ENCODE results near the gene PACRGL. TPM values are rescaled to one million over a fixed set of nuclear protein-coding genes. Genes with fewer than 3 reads are reported as not detected.
A peak's percentile ranks its signal among the peaks of the same experiment; 100 is the strongest.

PACRGL gene
- total and polyA plus RNA-seq, 2 of the 4 experiments (the other 2 are of a cell fraction) = 7.4 to 13.1 TPM

- intact Hi-C loops (cut with micrococcal nuclease) = no loop called here
- no peak overlapping the region for H4K8ac ChIP-seq (ENCODE audit: low read depth in 2 of 2, low read length in 2 of 2)
- no peak overlapping the region for H3K9ac ChIP-seq (ENCODE audit: low read depth, low read length)
- H3K56ac ChIP-seq (ENCODE audit: extremely low read depth, insufficient read depth, low read length) = no peak overlapping the region
- H2BK5ac ChIP-seq (ENCODE audit: low read depth, low read length, poor library complexity, severe bottlenecking) = no peak overlapping the region
- no peak overlapping the region for H3K4me3 ChIP-seq (ENCODE audit: insufficient read depth, low read depth, low read length)
- WGBS, 2 experiments (ENCODE audit: extremely low coverage in 2 of 2, insufficient read length in 1 of 2) = no CpG with 5 or more reads among the region's 1 CpG
- ChIA-PET CTCF (interaction anchor here (0.8 kb wide), 1 partner anchor 1850 kb away, joined by 3 read pairs; no protein-coding TSS in a partner anchor), POLR2A (ENCODE audit: unreplicated experiment) (no interaction called here)
- no peak overlapping the region for H3K4me2 ChIP-seq (ENCODE audit: low read depth, low read length)
- H3K4me1 ChIP-seq (ENCODE audit: control insufficient read depth, insufficient read depth, low read length) = peaks cover 5% of the 10 kb centered on the region
- H3K27me3 ChIP-seq (ENCODE audit: control insufficient read depth, insufficient read depth, low read length) = no peaks in the 10 kb centered on the region
- H3K9me3 ChIP-seq (ENCODE audit: control insufficient read depth, insufficient read depth, low read length) = no peaks in the 10 kb centered on the region
- H3K36me3 ChIP-seq (ENCODE audit: control insufficient read depth, insufficient read depth, low read length) = no peaks in the 10 kb centered on the region
- H2AFZ ChIP-seq (replicated peaks; ENCODE audit: low read length, poor library complexity) = no peak overlapping the region
- no peaks in the 10 kb centered on the region for H3K9me1 ChIP-seq (ENCODE audit: insufficient read depth, low read length)
- peaks cover 0 to 13% of the 10 kb centered on the region in 2 experiments; a peak in 3 of 4 replicates for H3K79me1 ChIP-seq (ENCODE audit: low read depth in 1 of 2, low read length in 2 of 2)
- H2AK5ac ChIP-seq (ENCODE audit: low read depth, low read length) = no peak overlapping the region
- H2AK9ac ChIP-seq (replicated peaks; ENCODE audit: low read depth, low read length, poor library complexity) = no peak overlapping the region
- H3K23ac ChIP-seq (ENCODE audit: low read depth, low read length) = no peak overlapping the region
- DNase-seq = no peak
- ATAC-seq (ENCODE audit: low read depth) = no peak
- no peak overlapping the region for H4K5ac ChIP-seq (ENCODE audit: low read depth, low read length)
- no peak overlapping the region for H2BK15ac ChIP-seq (ENCODE audit: low read depth, low read length)
- no peak overlapping the region for H2BK20ac ChIP-seq (ENCODE audit: low read depth, low read length)
- TF ChIP-seq MAFK (IDR thresholded peaks at IDR 0.05; ENCODE audit: low read depth, low read length) = peak; percentile 63
- TF ChIP-seq MAZ (IDR thresholded peaks at IDR 0.05; ENCODE audit: borderline replicate concordance, low read depth, low read length) = no peak
- H3K4ac ChIP-seq (ENCODE audit: low read depth, low read length) = no peak overlapping the region
- H2BK120ac ChIP-seq (ENCODE audit: low read depth, low read length) = no peak overlapping the region
- no peak overlapping the region for H3K14ac ChIP-seq (replicated peaks; ENCODE audit: low read depth, low read length)
- H4K91ac ChIP-seq (ENCODE audit: insufficient read depth, low read depth, low read length) = no peak overlapping the region
- BruUV-seq (replicated peaks) = no TSS peak
- no peak overlapping the region for H3K27ac ChIP-seq (ENCODE audit: insufficient read depth, low read length)
- H4K20me1 ChIP-seq (ENCODE audit: insufficient read depth, low read length) = no peaks in the 10 kb centered on the region
- H3K18ac ChIP-seq (ENCODE audit: low read depth, low read length) = no peak overlapping the region
- in situ Hi-C loops (cut with MboI; ENCODE audit: low sequenced_read_pairs) = no loop called here
- dilution Hi-C loops (cut with HindIII; ENCODE audit: low sequenced_read_pairs, unreplicated experiment) = no loop called here
Observed at GRCh38 chr4:20696815-20697214, 3.4 kb upstream of the PACRGL start.

All from IMR-90 (cell line).